MCF 10A (cell line): Measurements from ENCODE around the gene SAP30BP. TPM values are rescaled to one million over a fixed set of nuclear protein-coding genes. Genes with fewer than 3 reads are reported as not detected.

Experiments
- BruUV-seq: library from RNA; stranded (reverse); fragments of 400-500 nt; replicated peaks from 2 replicates; lab custom pipeline; 2021; lab: Mats Ljungman, UMichigan
- CTCF ChIA-PET: fragments of 300-600 bp; sonication (Branson Sonifier 250); formaldehyde crosslinking; extraction: SDS; loops from one replicate; lab custom pipeline; 2021; ENCODE audit warnings: antibody characterized with exemption, inconsistent platforms; lab: Yijun Ruan, JAX
- POLR2A ChIA-PET: fragments of 300-600, 350-650 bp; sonication (Branson Sonifier 250); formaldehyde crosslinking; extraction: SDS; loops from one replicate; lab custom pipeline; 2020; ENCODE audit warnings: antibody characterized with exemption, inconsistent platforms; lab: Yijun Ruan, JAX
- DNase-seq: peaks from one replicate; pipeline ENCODE4 v3.0.0-alpha.2; 2018; ENCODE audit not compliant: unreplicated experiment
- H3K27ac Mint-ChIP-seq: one replicate; pipeline ENCODE4 v1.8.0; 2022; ENCODE audit warnings: mild to moderate bottlenecking, low read depth, mixed read lengths; ENCODE audit not compliant: unreplicated experiment
- H3K27me3 Mint-ChIP-seq: one replicate; pipeline ENCODE4 v1.8.0; 2022; ENCODE audit warnings: mixed read lengths; ENCODE audit not compliant: insufficient read depth, unreplicated experiment
- H3K36me3 Mint-ChIP-seq: one replicate; pipeline ENCODE4 v1.8.0; 2022; ENCODE audit warnings: mild to moderate bottlenecking, moderate library complexity, mixed read lengths; ENCODE audit not compliant: insufficient read depth, unreplicated experiment
- H3K4me1 Mint-ChIP-seq: one replicate; pipeline ENCODE4 v1.8.0; 2022; ENCODE audit warnings: mixed read lengths; ENCODE audit not compliant: insufficient read depth, unreplicated experiment
- H3K4me3 Mint-ChIP-seq: one replicate; pipeline ENCODE4 v1.8.0; 2022; ENCODE audit warnings: mild to moderate bottlenecking, moderate library complexity, mixed read lengths; ENCODE audit not compliant: unreplicated experiment
- H3K9me3 Mint-ChIP-seq: one replicate; pipeline ENCODE4 v1.8.0; 2022; ENCODE audit warnings: mixed read lengths; ENCODE audit not compliant: unreplicated experiment
- intact Hi-C: fragments of 100-400 bp; cut with micrococcal nuclease; formaldehyde crosslinking; loops from 2 replicates; pipeline ENCODE4 v1.14.1; 2022
- total RNA-seq: library from RNA; stranded (reverse); gene quantifications from 2 replicates; pipeline ENCODE4 v1.2.3, GENCODE V29; 2022
- TF ChIP-seq, protein P1 (sequence below): fragments of 200-600 bp; IDR thresholded peaks from one replicate; pipeline ENCODE4 v1.8.0; 2022; ENCODE audit warnings: antibody characterized with exemption, mild to moderate bottlenecking; ENCODE audit not compliant: unreplicated experiment

Gene SAP30BP
- total RNA-seq, 1 experiment from 2014 or later: 123 TPM

DNA sequence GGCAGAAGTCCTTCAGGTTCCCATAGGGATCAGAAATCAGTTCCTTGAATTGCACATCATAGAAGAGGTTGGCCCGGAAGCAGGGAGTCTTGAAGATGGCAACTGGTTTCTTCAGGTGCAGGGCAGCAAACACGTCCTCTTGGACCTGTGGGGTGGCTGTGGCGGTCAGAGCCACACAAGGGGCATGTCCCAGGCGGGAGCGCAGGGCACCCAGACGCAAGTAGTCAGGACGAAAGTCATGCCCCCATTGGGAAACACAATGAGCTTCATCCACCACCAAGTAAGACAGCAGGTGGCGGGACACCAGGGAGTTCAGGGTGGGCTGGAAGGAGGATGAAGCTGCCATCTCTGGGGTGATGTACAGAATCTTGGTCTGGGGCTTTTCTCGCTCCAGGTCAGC lies 4.6 kb upstream of the SAP30BP start:
- ChIA-PET CTCF (interaction anchor here (0.7 to 1.1 kb wide), 2 partner anchors 29 to 341 kb away, joined by 5 to 10 read pairs; partner anchors contain the start of gene SMIM5), POLR2A (no interaction called here)
- intact Hi-C loops: no loop called here
- Mint-ChIP-seq H3K27ac (no peak overlapping the region), H3K27me3 (no peaks in the 10 kb centered on the region), H3K9me3 (no peaks in the 10 kb centered on the region), H3K4me3 (no peak overlapping the region), H3K4me1 (peaks cover 9% of the 10 kb centered on the region), H3K36me3 (peaks cover 58% of the 10 kb centered on the region)
- DNase-seq: no peak
- no TSS peak for BruUV-seq
- TF ChIP-seq, protein P1, sequence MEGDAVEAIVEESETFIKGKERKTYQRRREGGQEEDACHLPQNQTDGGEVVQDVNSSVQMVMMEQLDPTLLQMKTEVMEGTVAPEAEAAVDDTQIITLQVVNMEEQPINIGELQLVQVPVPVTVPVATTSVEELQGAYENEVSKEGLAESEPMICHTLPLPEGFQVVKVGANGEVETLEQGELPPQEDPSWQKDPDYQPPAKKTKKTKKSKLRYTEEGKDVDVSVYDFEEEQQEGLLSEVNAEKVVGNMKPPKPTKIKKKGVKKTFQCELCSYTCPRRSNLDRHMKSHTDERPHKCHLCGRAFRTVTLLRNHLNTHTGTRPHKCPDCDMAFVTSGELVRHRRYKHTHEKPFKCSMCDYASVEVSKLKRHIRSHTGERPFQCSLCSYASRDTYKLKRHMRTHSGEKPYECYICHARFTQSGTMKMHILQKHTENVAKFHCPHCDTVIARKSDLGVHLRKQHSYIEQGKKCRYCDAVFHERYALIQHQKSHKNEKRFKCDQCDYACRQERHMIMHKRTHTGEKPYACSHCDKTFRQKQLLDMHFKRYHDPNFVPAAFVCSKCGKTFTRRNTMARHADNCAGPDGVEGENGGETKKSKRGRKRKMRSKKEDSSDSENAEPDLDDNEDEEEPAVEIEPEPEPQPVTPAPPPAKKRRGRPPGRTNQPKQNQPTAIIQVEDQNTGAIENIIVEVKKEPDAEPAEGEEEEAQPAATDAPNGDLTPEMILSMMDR: no peak

DNA sequence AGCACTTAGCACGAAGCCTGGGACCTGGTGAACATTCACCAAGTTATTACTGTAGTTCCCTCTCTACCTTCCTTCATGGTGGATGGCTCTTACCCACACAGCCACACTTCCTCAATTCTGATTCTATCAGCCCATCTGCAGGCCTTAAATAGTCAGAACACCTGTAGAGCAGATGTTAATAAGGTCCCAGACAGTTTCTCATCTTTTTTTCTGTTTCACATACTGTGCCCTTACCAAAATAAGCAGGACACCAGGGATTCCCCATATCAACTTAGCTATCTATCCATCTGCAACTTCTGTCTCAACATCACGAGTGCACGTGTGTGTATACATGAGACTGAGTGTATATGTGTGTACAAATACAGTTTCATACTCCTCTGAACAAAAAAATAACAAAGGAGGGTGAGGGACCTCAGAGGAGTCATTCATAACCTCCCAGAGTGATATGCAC lies 3.0 kb upstream of the SAP30BP start:
- ChIA-PET CTCF (no interaction called here), POLR2A (no interaction called here)
- Mint-ChIP-seq H3K4me3 (no peak overlapping the region), H3K9me3 (no peaks in the 10 kb centered on the region), H3K36me3 (peaks cover 54% of the 10 kb centered on the region), H3K27me3 (no peaks in the 10 kb centered on the region), H3K27ac (no peak overlapping the region), H3K4me1 (peaks cover 15% of the 10 kb centered on the region)
- TF ChIP-seq, protein P1: no peak
- BruUV-seq: no TSS peak
- DNase-seq: no peak
- intact Hi-C loops: no loop called here

DNA sequence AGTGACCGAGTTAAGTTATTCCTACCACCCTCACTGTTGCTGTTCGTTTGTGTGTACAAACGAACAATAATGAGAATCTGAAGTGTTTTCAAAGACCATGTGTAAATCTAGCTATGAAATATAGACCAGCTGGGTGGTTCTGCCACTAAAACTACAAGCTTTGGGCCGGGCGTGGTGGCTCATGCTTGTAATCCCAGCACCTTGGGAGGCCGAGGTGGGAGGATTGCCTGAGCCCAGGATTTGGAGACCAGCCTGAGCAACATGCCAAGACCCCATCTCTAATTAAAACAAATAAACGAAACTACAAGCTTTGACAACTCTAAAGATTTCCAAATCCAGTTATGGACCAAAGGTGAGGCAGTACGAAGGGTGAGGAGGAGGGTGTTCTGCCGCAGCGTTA lies 1.2 kb upstream of the SAP30BP start:
- TF ChIP-seq, protein P1: no peak
- Mint-ChIP-seq H3K27ac (no peak overlapping the region), H3K27me3 (no peaks in the 10 kb centered on the region), H3K4me3 (no peak overlapping the region), H3K4me1 (peaks cover 15% of the 10 kb centered on the region), H3K9me3 (no peaks in the 10 kb centered on the region), H3K36me3 (peaks cover 52% of the 10 kb centered on the region)
- POLR2A ChIA-PET: interaction anchor here (1.0 to 4.0 kb wide), 19 partner anchors 9 to 231 kb away, joined by 3 to 48 read pairs (median 11); partner anchors contain the start of genes ITGB4, SMIM5, TRIM65 and TSEN54
- BruUV-seq: no TSS peak
- intact Hi-C loops: no loop called here
- DNase-seq: no peak
- CTCF ChIA-PET: interaction anchor here (0.6 to 1.0 kb wide), 3 partner anchors 9 to 82 kb away, joined by 3 to 7 read pairs (median 4); no protein-coding TSS in a partner anchor

DNA sequence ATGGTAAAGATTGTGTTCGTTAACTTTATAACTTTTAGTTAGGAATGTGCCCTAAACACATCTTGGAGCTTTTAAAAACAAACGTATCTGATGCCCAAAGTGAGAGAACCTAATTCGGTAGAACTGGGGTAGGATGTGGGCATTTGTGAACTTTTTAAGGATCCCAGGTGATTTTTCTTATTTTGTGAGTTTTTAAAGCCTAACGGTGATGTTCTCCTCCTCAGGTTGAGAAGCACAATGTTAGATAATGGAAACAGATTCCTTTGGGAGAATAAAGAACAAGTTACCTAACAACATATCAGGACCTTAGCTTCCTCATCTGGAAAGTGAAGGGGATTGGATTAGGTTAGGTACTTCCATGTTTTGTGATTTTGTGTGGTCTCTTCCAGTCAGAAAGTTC lies 687 bp downstream of the SAP30BP start:
- CTCF ChIA-PET: interaction anchor here (0.6 to 1.7 kb wide), 7 partner anchors 12 to 469 kb away, joined by 3 to 8 read pairs (median 4); partner anchors contain the start of gene SMIM5
- peaks cover 15% of the 10 kb centered on the region for H3K4me1 Mint-ChIP-seq

More for the DNA sequence above, 687 bp downstream of the SAP30BP start:
- H3K9me3 Mint-ChIP-seq: no peaks in the 10 kb centered on the region
- H3K36me3 Mint-ChIP-seq: peaks cover 52% of the 10 kb centered on the region
- H3K27me3 Mint-ChIP-seq: no peaks in the 10 kb centered on the region
- TF ChIP-seq, protein P1: no peak
- H3K4me3 Mint-ChIP-seq: no peak overlapping the region
- no peak for DNase-seq
- intact Hi-C loops: no loop called here
- no TSS peak for BruUV-seq
- no peak overlapping the region for H3K27ac Mint-ChIP-seq
- POLR2A ChIA-PET: interaction anchor here (0.6 to 4.0 kb wide), 34 partner anchors 9 to 237 kb away, joined by 3 to 48 read pairs (median 5); partner anchors contain the start of genes GALK1, ITGB4, MRPL38 and TRIM65
